HepG2 (cell line): Measurements from ENCODE around the gene AHCYL2.

Source experiments
- SETDB1 ChIP-seq: sonication (generic); formaldehyde crosslinking; IDR thresholded peaks from 2 replicates; pipeline ENCODE4 v1.5.1; 2020; ENCODE audit warnings: missing genetic modification reagents, mild to moderate bottlenecking, borderline replicate concordance
- SRF ChIP-seq: IDR thresholded peaks from 2 replicates; pipeline ENCODE4 v1.6.1; 2011; ENCODE audit warnings: mild to moderate bottlenecking, low read depth, low read length, moderate library complexity
- ZNF274 ChIP-seq: sonication (generic); formaldehyde crosslinking; IDR thresholded peaks from 2 replicates; pipeline ENCODE4 v1.5.1; 2020; ENCODE audit warnings: mild to moderate bottlenecking, missing genetic modification reagents
- ZNF335 ChIP-seq: sonication (generic); formaldehyde crosslinking; IDR thresholded peaks from 2 replicates; pipeline ENCODE4 v1.4.0; 2020; ENCODE audit warnings: missing genetic modification reagents
- ZSCAN30 ChIP-seq: sonication (generic); formaldehyde crosslinking; IDR thresholded peaks from 2 replicates; pipeline ENCODE4 v1.5.0; 2020; ENCODE audit warnings: mild to moderate bottlenecking, missing genetic modification reagents

DNA sequence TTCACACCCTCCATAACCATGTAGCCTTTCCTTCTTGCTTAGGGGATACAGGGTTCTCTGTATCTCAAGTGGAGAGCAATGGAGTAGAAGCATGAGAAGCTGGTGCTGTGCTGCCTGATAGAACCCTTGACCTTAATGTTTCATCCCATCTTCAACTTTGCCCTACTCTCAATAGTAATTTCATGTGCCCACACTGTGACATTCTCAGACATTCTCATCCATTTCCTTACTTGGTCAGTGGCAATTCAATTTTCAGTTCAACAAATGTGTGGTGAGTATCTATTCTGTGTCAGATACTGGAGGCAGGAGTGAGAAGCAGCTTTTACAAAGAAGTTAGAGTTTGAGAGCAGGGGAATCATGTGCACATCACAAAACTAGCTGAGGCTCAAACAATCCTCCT, 225.5 kb downstream of the AHCYL2 start:
- TF ChIP-seq ZSCAN30 (CRISPR knock-in tag) (no peak), ZNF335 (CRISPR knock-in tag) (no peak), ZNF274 (CRISPR knock-in tag) (no peak), SETDB1 (CRISPR knock-in tag) (no peak), SRF (no peak)
